HepG2 (cell line): ENCODE measurements around the gene AQP5. TPM values are rescaled to one million over a fixed set of nuclear protein-coding genes. Genes with fewer than 3 reads are reported as not detected.
A peak's percentile ranks its signal among the peaks of the same experiment; 100 is the strongest.

Source experiments
- ATAC-seq: fragments of 200-7000 bp; cut with Tn5 transposase; 3 replicates; pipeline ENCODE4 v1.9.1; 2020; ENCODE audit warnings: mild to moderate bottlenecking, moderate library complexity
- BruUV-seq: library from RNA; stranded (reverse); fragments of 400-500 nt; replicated peaks from 2 replicates; lab custom pipeline; 2021; lab: Mats Ljungman, UMichigan
- CTCF ChIA-PET: fragments of 300-600 bp; formaldehyde crosslinking; extraction: SDS; loops from one replicate; lab custom pipeline; 2021; ENCODE audit warnings: low total read pairs, inconsistent platforms, low intra/inter-chr PET ratio; lab: Yijun Ruan, JAX
- POLR2A ChIA-PET: fragments of 350-600 bp; sonication (Branson Sonifier 250); formaldehyde crosslinking; loops from one replicate; lab custom pipeline; 2020; ENCODE audit warnings: antibody characterized with exemption, inconsistent platforms; lab: Yijun Ruan, JAX
- DNase-seq: peaks from one replicate; pipeline ENCODE4 v3.0.0-alpha.2; 2015; ENCODE audit warnings: low spot score
- FAIRE-seq: peaks from 3 replicates; lab custom pipeline; 2011; peaks lifted over from hg19 to GRCh38; lab: Jason Lieb, UNC
- H2AFZ ChIP-seq: one replicate; pipeline ENCODE4 v1.6.1; 2011; ENCODE audit warnings: low read length, inconsistent platforms
- H3K27ac ChIP-seq: fragments of 300-600 bp; 3 replicates; pipeline ENCODE4 v1.8.0; 2011; ENCODE audit warnings: mixed run types, mild to moderate bottlenecking, mixed read lengths, low read length, inconsistent platforms; ENCODE audit not compliant: insufficient read depth; ENCODE audit errors: extremely low read length
- H3K27me3 ChIP-seq, 2 experiments: fragments of 200-600 bp in 1 of 2; 2 replicates in 1 of 2; 3 replicates in 1 of 2; pipeline versions ENCODE4 v1.6.0 to v1.8.0; 2011; ENCODE audit warnings: low read length in 2 of 2, mild to moderate bottlenecking in 2 of 2, moderate library complexity in 2 of 2, inconsistent platforms in 1 of 2; ENCODE audit not compliant: insufficient read depth in 2 of 2, control insufficient read depth in 1 of 2
- H3K36me3 ChIP-seq, 2 experiments: fragments of 200-600 bp in 1 of 2; replicated peaks in 1 of 2; 2 replicates in 1 of 2; 3 replicates in 1 of 2; pipeline versions ENCODE4 v1.5.1 to v1.8.0; 2011; ENCODE audit warnings: low read length in 2 of 2, inconsistent platforms in 1 of 2; ENCODE audit not compliant: insufficient read depth in 2 of 2, control insufficient read depth in 1 of 2
- H3K4me1 ChIP-seq: 2 replicates; pipeline ENCODE4 v1.5.1; 2012; ENCODE audit warnings: low read length, inconsistent platforms; ENCODE audit not compliant: insufficient read depth
- H3K4me2 ChIP-seq: 2 replicates; pipeline ENCODE4 v1.6.0; 2011; ENCODE audit warnings: low read depth, low read length, inconsistent platforms
- H3K4me3 ChIP-seq, 3 experiments: fragments of 200-600 bp in 1 of 3; sonication (generic), shearing (Covaris generic) in 1 of 3; replicated peaks in 1 of 3; 2 replicates each; pipeline ENCODE4 v1.5.1; 2011 to 2016; ENCODE audit warnings: low read length in 3 of 3, inconsistent platforms in 2 of 3, low read depth in 2 of 3, mild to moderate bottlenecking in 2 of 3, control low read depth in 1 of 3, mixed read lengths in 1 of 3; ENCODE audit not compliant: insufficient read depth in 1 of 3
- H3K79me2 ChIP-seq: one replicate; pipeline ENCODE4 v1.6.1; 2011; ENCODE audit warnings: low read length, inconsistent platforms; ENCODE audit not compliant: insufficient read depth
- H3K9ac ChIP-seq: 2 replicates; pipeline ENCODE4 v1.6.0; 2011; ENCODE audit warnings: mild to moderate bottlenecking, low read depth, low read length, inconsistent platforms; ENCODE audit not compliant: insufficient read depth
- H3K9me3 ChIP-seq: 2 replicates; pipeline ENCODE4 v1.5.1; 2012; ENCODE audit warnings: mild to moderate bottlenecking, low read length
- H4K20me1 ChIP-seq: 2 replicates; pipeline ENCODE4 v1.6.0; 2011; ENCODE audit warnings: inconsistent platforms, mild to moderate bottlenecking, low read length, moderate library complexity; ENCODE audit not compliant: insufficient read depth
- AGO2 ChIP-seq: fragments of 200-400 bp; formaldehyde crosslinking; optimal IDR thresholded peaks from 2 replicates; pipeline ENCODE3; 2017; ENCODE audit warnings: mild to moderate bottlenecking, low read depth, low read length, moderate library complexity
- CBX1 ChIP-seq: IDR thresholded peaks from one replicate; pipeline ENCODE4 v1.6.1; 2016; ENCODE audit warnings: antibody characterized with exemption, low read depth
- HNRNPL ChIP-seq: fragments of 200-400 bp; formaldehyde crosslinking; IDR thresholded peaks from 2 replicates; pipeline ENCODE4 v1.6.1; 2017; ENCODE audit warnings: mild to moderate bottlenecking, low read depth, low read length
- MEIS2 ChIP-seq: sonication (generic); formaldehyde crosslinking; IDR thresholded peaks from 2 replicates; pipeline ENCODE4 v1.9.0; 2021; ENCODE audit warnings: mild to moderate bottlenecking, missing genetic modification reagents
- XRCC5 ChIP-seq: fragments of 200-400 bp; formaldehyde crosslinking; optimal IDR thresholded peaks from 2 replicates; pipeline ENCODE3; 2017; ENCODE audit warnings: mild to moderate bottlenecking, low read length
- ZNF30 ChIP-seq: sonication (generic); formaldehyde crosslinking; IDR thresholded peaks from 2 replicates; pipeline ENCODE4 v1.5.0; 2020; ENCODE audit warnings: mild to moderate bottlenecking, missing genetic modification reagents
- ZNF747 ChIP-seq: sonication (generic); formaldehyde crosslinking; IDR thresholded peaks from 2 replicates; pipeline ENCODE4 v1.8.1; 2023; ENCODE audit warnings: missing genetic modification reagents, mild to moderate bottlenecking, borderline replicate concordance
- ZNF775 ChIP-seq: sonication (generic); formaldehyde crosslinking; IDR thresholded peaks from 2 replicates; pipeline ENCODE4 v1.4.0; 2020; ENCODE audit warnings: missing genetic modification reagents, mild to moderate bottlenecking, moderate library complexity, borderline replicate concordance
- ZNF878 ChIP-seq: sonication (generic); formaldehyde crosslinking; IDR thresholded peaks from 2 replicates; pipeline ENCODE4 v1.8.1; 2023; ENCODE audit warnings: mild to moderate bottlenecking, missing genetic modification reagents, moderate library complexity
- WGBS: methylation state at CpG from one replicate; pipeline ENCODE4 v1.1.6; 2017; ENCODE audit warnings: low lambda C conversion rate; 5-methylcytosine and 5-hydroxymethylcytosine counted together
- in situ Hi-C: cut with HindIII; loops from 2 replicates; pipeline ENCODE4 v1.10.0; 2017; ENCODE audit warnings: low pct_unique_long_range_greater_than_20kb; ENCODE audit not compliant: extremely low pct_ligation_motif_present
- intact Hi-C: fragments of 100-400 bp; cut with micrococcal nuclease; formaldehyde crosslinking; loops from one replicate; pipeline ENCODE4 v1.10.0; 2022; ENCODE audit not compliant: unreplicated experiment
- polyA plus RNA-seq, 8 experiments: library from polyadenylated mRNA; depleted of rRNA in 3 of 8; stranded (reverse) in 7 of 8; unstranded in 1 of 8; fragments of >200 nt; fragmentation: Illumina TruSeq in 4 of 8; extraction: Trizol in 4 of 8; gene quantifications; 2 replicates each; pipeline versions ENCODE4 v1.2.1 to v1.2.3, GENCODE V29; 2011 to 2016; ENCODE audit warnings: low read depth in 4 of 8, missing spikeins in 1 of 8, mixed read lengths in 1 of 8; ENCODE audit not compliant: insufficient read depth in 1 of 8
- total RNA-seq, 5 experiments: library from RNA; depleted of rRNA; stranded (reverse); fragments of >200 nt; fragmentation: Illumina TruSeq; extraction: Trizol; gene quantifications; 2 replicates each; pipeline ENCODE4 v1.2.3, GENCODE V29; 2016; ENCODE audit warnings: low read depth in 1 of 5
- TF ChIP-seq, protein P1 (sequence below): sonication (generic); formaldehyde crosslinking; IDR thresholded peaks from 2 replicates; pipeline ENCODE4 v1.4.0; 2020; ENCODE audit warnings: missing genetic modification reagents
- TF ChIP-seq, protein P2 (sequence below): fragments of 450-650 bp; IDR thresholded peaks from 2 replicates; pipeline ENCODE4 v1.6.1; 2017; ENCODE audit warnings: mild to moderate bottlenecking
- TF ChIP-seq, protein P3 (sequence below): sonication (generic); formaldehyde crosslinking; IDR thresholded peaks from 2 replicates; pipeline ENCODE4 v1.8.0; 2022; ENCODE audit warnings: mild to moderate bottlenecking, missing genetic modification reagents
- TF ChIP-seq, protein P4 (sequence below): sonication (generic); formaldehyde crosslinking; IDR thresholded peaks from 2 replicates; pipeline ENCODE4 v1.5.1; 2020; ENCODE audit warnings: mild to moderate bottlenecking, missing genetic modification reagents, moderate library complexity

AQP5 gene
- total and polyA plus RNA-seq, 2 of the 13 experiments (the other 11 are each of a cell fraction or from before 2014, with no cell fraction given): not detected

DNA sequence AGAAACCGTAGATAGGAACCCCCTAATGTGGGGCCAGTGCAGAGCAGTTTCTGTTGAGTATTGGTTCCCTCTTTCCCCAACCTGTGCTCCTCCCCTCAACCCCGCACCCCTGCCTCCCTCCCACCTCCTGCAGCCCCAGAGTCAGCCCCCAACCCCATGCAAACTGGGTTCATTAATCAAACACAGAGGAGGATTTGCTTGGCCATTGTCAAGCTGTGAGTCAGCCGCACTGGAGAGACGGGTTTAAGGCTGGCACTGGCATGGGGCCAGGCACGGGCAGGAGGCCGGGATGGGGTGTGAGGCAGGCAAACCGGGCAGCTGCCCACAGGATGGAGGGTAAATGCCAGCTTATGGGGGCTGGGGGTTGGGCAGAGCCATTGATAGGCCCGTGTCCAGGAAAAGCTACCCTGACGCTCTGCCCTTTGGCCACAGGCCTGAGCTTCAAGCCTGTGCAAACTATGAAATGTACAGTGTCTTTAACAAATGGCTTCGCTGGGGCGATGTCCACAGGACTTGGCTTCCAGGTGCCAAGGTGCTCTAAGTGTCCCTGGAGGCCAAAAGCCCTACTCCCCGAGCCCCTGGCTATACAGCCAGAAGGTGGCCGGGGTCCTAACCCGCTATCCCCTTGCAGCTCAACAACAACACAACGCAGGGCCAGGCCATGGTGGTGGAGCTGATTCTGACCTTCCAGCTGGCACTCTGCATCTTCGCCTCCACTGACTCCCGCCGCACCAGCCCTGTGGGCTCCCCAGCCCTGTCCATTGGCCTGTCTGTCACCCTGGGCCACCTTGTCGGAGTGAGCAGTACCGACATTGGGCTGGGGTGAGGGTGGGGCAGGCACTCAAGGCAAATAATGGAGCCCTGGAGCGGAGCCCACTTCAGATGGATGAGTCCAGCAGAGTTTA is 1.4 kb downstream of the AQP5 start:
- intact Hi-C loops: no loop called here
- 62% methylated on average over 9 of the region's 21 CpGs for WGBS
- in situ Hi-C loops: no loop called here
- CTCF ChIA-PET: no interaction called here
- Histone ChIP-seq H3K27me3 (peaks cover 5 to 45% of the 10 kb centered on the region in 2 experiments), H3K4me2 (peak overlapping the region; percentile 65), H3K9ac (0 out of 2 replicates have a peak overlapping the region, but pooled peaks have one; percentile 8), H3K4me3 (peak overlapping the region in 1 of 3 experiments; percentile 55; a peak in 1 of 6 replicates), H3K79me2 (no peaks in the 10 kb centered on the region), H3K36me3 (no peaks in the 10 kb centered on the region), H3K9me3 (no peaks in the 10 kb centered on the region), H3K27ac (no peak overlapping the region), H4K20me1 (no peaks in the 10 kb centered on the region), H2AFZ (no peak overlapping the region), H3K4me1 (peaks cover 58% of the 10 kb centered on the region)
- POLR2A ChIA-PET: interaction anchor here (1.4 kb wide), 1 partner anchor 121 kb away, joined by 3 read pairs; no protein-coding TSS in a partner anchor
- DNase-seq: no peak
- ATAC-seq: peak; percentile 25
- BruUV-seq: no TSS peak
- FAIRE-seq: no peak
- TF ChIP-seq ZNF775 (no peak), AGO2 (no peak), MEIS2 (0 out of 2 replicates have a peak, but pooled peaks have one; percentile 52), HNRNPL (peak; percentile 97), ZNF30 (CRISPR knock-in tag) (no peak), CBX1 (no peak), ZNF747 (CRISPR knock-in tag) (no peak), XRCC5 (peak; percentile 10), ZNF878 (CRISPR knock-in tag) (no peak)
- TF ChIP-seq, protein P1, sequence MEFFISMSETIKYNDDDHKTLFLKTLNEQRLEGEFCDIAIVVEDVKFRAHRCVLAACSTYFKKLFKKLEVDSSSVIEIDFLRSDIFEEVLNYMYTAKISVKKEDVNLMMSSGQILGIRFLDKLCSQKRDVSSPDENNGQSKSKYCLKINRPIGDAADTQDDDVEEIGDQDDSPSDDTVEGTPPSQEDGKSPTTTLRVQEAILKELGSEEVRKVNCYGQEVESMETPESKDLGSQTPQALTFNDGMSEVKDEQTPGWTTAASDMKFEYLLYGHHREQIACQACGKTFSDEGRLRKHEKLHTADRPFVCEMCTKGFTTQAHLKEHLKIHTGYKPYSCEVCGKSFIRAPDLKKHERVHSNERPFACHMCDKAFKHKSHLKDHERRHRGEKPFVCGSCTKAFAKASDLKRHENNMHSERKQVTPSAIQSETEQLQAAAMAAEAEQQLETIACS (CRISPR knock-in tag): no peak
- TF ChIP-seq, protein P2, sequence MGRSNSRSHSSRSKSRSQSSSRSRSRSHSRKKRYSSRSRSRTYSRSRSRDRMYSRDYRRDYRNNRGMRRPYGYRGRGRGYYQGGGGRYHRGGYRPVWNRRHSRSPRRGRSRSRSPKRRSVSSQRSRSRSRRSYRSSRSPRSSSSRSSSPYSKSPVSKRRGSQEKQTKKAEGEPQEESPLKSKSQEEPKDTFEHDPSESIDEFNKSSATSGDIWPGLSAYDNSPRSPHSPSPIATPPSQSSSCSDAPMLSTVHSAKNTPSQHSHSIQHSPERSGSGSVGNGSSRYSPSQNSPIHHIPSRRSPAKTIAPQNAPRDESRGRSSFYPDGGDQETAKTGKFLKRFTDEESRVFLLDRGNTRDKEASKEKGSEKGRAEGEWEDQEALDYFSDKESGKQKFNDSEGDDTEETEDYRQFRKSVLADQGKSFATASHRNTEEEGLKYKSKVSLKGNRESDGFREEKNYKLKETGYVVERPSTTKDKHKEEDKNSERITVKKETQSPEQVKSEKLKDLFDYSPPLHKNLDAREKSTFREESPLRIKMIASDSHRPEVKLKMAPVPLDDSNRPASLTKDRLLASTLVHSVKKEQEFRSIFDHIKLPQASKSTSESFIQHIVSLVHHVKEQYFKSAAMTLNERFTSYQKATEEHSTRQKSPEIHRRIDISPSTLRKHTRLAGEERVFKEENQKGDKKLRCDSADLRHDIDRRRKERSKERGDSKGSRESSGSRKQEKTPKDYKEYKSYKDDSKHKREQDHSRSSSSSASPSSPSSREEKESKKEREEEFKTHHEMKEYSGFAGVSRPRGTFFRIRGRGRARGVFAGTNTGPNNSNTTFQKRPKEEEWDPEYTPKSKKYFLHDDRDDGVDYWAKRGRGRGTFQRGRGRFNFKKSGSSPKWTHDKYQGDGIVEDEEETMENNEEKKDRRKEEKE: no peak
- TF ChIP-seq, protein P3, sequence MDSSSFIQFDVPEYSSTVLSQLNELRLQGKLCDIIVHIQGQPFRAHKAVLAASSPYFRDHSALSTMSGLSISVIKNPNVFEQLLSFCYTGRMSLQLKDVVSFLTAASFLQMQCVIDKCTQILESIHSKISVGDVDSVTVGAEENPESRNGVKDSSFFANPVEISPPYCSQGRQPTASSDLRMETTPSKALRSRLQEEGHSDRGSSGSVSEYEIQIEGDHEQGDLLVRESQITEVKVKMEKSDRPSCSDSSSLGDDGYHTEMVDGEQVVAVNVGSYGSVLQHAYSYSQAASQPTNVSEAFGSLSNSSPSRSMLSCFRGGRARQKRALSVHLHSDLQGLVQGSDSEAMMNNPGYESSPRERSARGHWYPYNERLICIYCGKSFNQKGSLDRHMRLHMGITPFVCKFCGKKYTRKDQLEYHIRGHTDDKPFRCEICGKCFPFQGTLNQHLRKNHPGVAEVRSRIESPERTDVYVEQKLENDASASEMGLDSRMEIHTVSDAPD (CRISPR knock-in tag): no peak
- TF ChIP-seq, protein P4, sequence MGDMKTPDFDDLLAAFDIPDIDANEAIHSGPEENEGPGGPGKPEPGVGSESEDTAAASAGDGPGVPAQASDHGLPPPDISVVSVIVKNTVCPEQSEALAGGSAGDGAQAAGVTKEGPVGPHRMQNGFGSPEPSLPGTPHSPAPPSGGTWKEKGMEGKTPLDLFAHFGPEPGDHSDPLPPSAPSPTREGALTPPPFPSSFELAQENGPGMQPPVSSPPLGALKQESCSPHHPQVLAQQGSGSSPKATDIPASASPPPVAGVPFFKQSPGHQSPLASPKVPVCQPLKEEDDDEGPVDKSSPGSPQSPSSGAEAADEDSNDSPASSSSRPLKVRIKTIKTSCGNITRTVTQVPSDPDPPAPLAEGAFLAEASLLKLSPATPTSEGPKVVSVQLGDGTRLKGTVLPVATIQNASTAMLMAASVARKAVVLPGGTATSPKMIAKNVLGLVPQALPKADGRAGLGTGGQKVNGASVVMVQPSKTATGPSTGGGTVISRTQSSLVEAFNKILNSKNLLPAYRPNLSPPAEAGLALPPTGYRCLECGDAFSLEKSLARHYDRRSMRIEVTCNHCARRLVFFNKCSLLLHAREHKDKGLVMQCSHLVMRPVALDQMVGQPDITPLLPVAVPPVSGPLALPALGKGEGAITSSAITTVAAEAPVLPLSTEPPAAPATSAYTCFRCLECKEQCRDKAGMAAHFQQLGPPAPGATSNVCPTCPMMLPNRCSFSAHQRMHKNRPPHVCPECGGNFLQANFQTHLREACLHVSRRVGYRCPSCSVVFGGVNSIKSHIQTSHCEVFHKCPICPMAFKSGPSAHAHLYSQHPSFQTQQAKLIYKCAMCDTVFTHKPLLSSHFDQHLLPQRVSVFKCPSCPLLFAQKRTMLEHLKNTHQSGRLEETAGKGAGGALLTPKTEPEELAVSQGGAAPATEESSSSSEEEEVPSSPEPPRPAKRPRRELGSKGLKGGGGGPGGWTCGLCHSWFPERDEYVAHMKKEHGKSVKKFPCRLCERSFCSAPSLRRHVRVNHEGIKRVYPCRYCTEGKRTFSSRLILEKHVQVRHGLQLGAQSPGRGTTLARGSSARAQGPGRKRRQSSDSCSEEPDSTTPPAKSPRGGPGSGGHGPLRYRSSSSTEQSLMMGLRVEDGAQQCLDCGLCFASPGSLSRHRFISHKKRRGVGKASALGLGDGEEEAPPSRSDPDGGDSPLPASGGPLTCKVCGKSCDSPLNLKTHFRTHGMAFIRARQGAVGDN (CRISPR knock-in tag): peak; percentile 61
